SU-DHL-6 (cell line): ENCODE results near the gene GALNT10.

ENCODE experiments used
- H2AFZ ChIP-seq: fragments of 200-600 bp; sonication (generic); 2 replicates; pipeline ENCODE4 v1.6.1; 2014; ENCODE audit warnings: low read depth, mild to moderate bottlenecking, moderate library complexity, mixed read lengths, antibody characterized with exemption, low read length; ENCODE audit not compliant: severe bottlenecking
- H3F3A ChIP-seq: fragments of 200-600 bp; shearing (Covaris generic); 2 replicates; pipeline ENCODE4 v1.6.0; 2016; ENCODE audit warnings: antibody characterized with exemption, mild to moderate bottlenecking; ENCODE audit not compliant: insufficient read depth
- H3K27ac ChIP-seq: fragments of 200-600 bp; sonication (generic); 2 replicates; pipeline ENCODE4 v1.5.1; 2016; ENCODE audit warnings: low read depth, mild to moderate bottlenecking, low read length, moderate library complexity, mixed read lengths
- H3K27me3 ChIP-seq: fragments of 200-600 bp; sonication (generic), shearing (Covaris generic); 2 replicates; pipeline ENCODE4 v1.6.0; 2014; ENCODE audit warnings: mild to moderate bottlenecking, low read length
- H3K36me3 ChIP-seq: fragments of 200-600 bp; sonication (generic); 2 replicates; pipeline ENCODE4 v1.6.1; 2014; ENCODE audit warnings: mild to moderate bottlenecking, low read length, mixed read lengths
- H3K4me2 ChIP-seq: fragments of 300-600, 200-600 bp; shearing (Covaris generic), sonication (generic); 2 replicates; pipeline ENCODE4 v1.6.0; 2014; ENCODE audit warnings: low read length, low read depth, mild to moderate bottlenecking; ENCODE audit not compliant: poor library complexity, severe bottlenecking
- H3K4me3 ChIP-seq: fragments of 200-600 bp; sonication (generic); 2 replicates; pipeline ENCODE4 v1.5.1; 2014; ENCODE audit warnings: antibody characterized with exemption, low read length, mild to moderate bottlenecking, mixed read lengths; ENCODE audit not compliant: insufficient read depth, poor library complexity, severe bottlenecking
- H3K79me2 ChIP-seq: fragments of 200-600 bp; sonication (generic); 2 replicates; pipeline ENCODE4 v1.6.1; 2014; ENCODE audit warnings: mild to moderate bottlenecking, low read length, moderate library complexity; ENCODE audit not compliant: insufficient read depth
- H3K9ac ChIP-seq: fragments of 200-600 bp; sonication (generic); 2 replicates; pipeline ENCODE4 v1.7.0; 2014; ENCODE audit warnings: mild to moderate bottlenecking, low read length
- H3K9me2 ChIP-seq: fragments of 200-600 bp; sonication (generic); replicated peaks from 2 replicates; pipeline ENCODE4 v1.6.1; 2014; ENCODE audit warnings: low read length; ENCODE audit not compliant: insufficient read depth
- H3K9me3 ChIP-seq: fragments of 200-600 bp; sonication (generic); 2 replicates; pipeline ENCODE4 v1.6.1; 2014; ENCODE audit warnings: low read length, mixed read lengths; ENCODE audit not compliant: insufficient read depth
- H4K20me1 ChIP-seq: fragments of 200-600 bp; sonication (generic); 2 replicates; pipeline ENCODE4 v1.6.1; 2014; ENCODE audit warnings: low read depth, mild to moderate bottlenecking, antibody characterized with exemption, low read length, moderate library complexity, mixed read lengths
- EZH2phosphoT487 ChIP-seq: fragments of 200-600 bp; sonication (generic), shearing (Covaris generic); conservative IDR thresholded peaks from 2 replicates; pipeline ENCODE4 v1.6.1; 2018; ENCODE audit warnings: mild to moderate bottlenecking, antibody characterized with exemption, low read length, moderate library complexity, mixed read lengths
- TF ChIP-seq, protein P1 (sequence below): fragments of 200-600 bp; sonication (generic); IDR thresholded peaks from one replicate; pipeline ENCODE4 v1.5.1; 2017; ENCODE audit warnings: antibody characterized with exemption, mild to moderate bottlenecking, low read length, moderate library complexity; ENCODE audit not compliant: insufficient read depth, poor library complexity, severe bottlenecking

GALNT10 gene

DNA sequence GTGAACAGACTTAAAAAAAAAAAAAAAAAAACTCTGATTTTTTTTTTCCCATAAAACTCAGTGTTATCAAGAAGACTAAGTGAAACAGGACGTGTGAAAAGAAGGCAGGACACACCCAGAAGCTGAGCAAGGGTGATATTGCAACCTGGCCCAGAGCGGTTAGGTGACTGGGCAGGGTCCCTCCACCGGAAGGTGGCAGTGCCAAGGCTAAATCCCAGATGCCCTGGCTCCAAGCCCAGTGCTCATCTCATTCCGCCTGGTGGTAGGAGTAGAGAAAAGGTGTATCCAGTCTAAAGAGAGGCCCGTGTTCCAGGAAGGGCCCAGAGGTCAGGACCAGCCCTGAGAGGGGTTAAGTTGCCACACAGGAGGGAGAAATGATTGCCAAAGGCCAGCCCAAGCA, 203.8 kb downstream of the GALNT10 start:
- Histone ChIP-seq H3K9me3 (no peaks in the 10 kb centered on the region), H3K9me2 (no peaks in the 10 kb centered on the region), H4K20me1 (no peaks in the 10 kb centered on the region), H3K79me2 (no peaks in the 10 kb centered on the region), H3F3A (no peaks in the 10 kb centered on the region), H3K4me3 (no peak overlapping the region), H3K36me3 (no peaks in the 10 kb centered on the region), H3K4me2 (no peak overlapping the region), H3K27ac (no peak overlapping the region), H3K27me3 (no peaks in the 10 kb centered on the region), H2AFZ (no peak overlapping the region), H3K9ac (no peak overlapping the region)
- TF ChIP-seq EZH2phosphoT487: no peak
- TF ChIP-seq, protein P1, sequence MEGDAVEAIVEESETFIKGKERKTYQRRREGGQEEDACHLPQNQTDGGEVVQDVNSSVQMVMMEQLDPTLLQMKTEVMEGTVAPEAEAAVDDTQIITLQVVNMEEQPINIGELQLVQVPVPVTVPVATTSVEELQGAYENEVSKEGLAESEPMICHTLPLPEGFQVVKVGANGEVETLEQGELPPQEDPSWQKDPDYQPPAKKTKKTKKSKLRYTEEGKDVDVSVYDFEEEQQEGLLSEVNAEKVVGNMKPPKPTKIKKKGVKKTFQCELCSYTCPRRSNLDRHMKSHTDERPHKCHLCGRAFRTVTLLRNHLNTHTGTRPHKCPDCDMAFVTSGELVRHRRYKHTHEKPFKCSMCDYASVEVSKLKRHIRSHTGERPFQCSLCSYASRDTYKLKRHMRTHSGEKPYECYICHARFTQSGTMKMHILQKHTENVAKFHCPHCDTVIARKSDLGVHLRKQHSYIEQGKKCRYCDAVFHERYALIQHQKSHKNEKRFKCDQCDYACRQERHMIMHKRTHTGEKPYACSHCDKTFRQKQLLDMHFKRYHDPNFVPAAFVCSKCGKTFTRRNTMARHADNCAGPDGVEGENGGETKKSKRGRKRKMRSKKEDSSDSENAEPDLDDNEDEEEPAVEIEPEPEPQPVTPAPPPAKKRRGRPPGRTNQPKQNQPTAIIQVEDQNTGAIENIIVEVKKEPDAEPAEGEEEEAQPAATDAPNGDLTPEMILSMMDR: no peak

DNA sequence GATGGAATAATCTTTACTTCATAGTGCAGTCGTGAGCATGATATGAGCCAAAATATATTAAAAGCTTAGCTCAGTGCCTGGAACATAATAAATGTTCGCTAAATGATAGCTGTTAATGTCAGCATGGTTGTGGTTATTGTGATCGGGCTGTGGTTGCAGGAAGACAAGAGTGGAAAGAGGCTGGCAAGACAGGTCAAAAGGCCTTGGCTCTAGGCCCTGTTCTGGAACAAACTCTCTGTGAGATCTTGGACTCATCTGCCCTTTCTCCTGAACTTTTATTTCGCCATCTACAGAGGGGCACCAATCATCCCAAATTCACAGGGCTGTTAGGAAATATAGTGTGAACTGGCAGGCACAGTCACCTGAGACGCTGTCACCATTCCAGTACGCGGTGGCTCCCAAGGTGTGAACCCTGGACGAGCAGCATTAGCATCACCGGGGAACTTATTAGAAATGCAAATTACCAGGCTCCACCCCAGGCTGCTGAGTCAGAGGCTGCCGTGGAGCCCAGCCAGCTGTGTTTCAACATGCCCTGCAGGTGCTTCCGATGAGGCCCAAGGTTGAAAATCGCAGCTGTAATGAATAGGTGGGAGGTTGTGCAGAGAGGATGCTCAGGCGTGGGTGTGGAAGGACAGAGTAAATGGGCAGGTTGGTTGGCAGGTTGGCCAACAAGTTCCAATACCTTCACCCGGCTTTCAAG, 205.0 kb downstream of the GALNT10 start:
- no peak overlapping the region for H3K9ac ChIP-seq
- no peaks in the 10 kb centered on the region for H3K36me3 ChIP-seq
- H3K9me2 ChIP-seq: no peaks in the 10 kb centered on the region
- TF ChIP-seq EZH2phosphoT487: no peak
- TF ChIP-seq, protein P1: no peak
- no peak overlapping the region for H3K4me2 ChIP-seq
- no peaks in the 10 kb centered on the region for H3K9me3 ChIP-seq
- no peak overlapping the region for H2AFZ ChIP-seq
- H4K20me1 ChIP-seq: no peaks in the 10 kb centered on the region
- no peaks in the 10 kb centered on the region for H3K79me2 ChIP-seq
- no peak overlapping the region for H3K4me3 ChIP-seq
- no peaks in the 10 kb centered on the region for H3F3A ChIP-seq
- no peaks in the 10 kb centered on the region for H3K27me3 ChIP-seq
- no peak overlapping the region for H3K27ac ChIP-seq

DNA sequence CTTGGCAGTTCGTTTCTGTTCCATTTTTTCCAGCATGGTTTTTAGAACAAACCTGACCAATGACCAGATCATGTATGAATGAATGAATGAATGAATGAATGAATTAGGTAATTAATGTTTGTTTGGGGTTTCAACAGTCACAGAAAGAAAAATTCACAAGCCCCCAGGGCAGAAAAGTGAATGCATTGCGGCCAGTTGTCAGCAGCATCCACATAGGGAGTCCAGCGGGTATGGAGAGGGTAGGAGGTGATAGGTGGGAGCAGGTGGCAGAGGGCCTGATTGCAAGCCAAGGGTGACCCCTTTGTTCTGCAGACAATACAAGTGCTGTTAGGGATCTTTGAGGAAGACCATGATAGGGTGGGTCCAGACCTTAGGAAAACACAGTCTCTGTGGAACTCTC, 205.6 kb downstream of the GALNT10 start:
- Histone ChIP-seq H3K9me3 (no peaks in the 10 kb centered on the region), H4K20me1 (no peaks in the 10 kb centered on the region), H3F3A (no peaks in the 10 kb centered on the region), H3K4me3 (no peak overlapping the region), H3K27ac (no peak overlapping the region), H3K27me3 (no peaks in the 10 kb centered on the region), H3K4me2 (no peak overlapping the region), H2AFZ (no peak overlapping the region), H3K36me3 (no peaks in the 10 kb centered on the region), H3K9ac (no peak overlapping the region), H3K79me2 (no peaks in the 10 kb centered on the region), H3K9me2 (no peaks in the 10 kb centered on the region)
- TF ChIP-seq, protein P1: no peak
- TF ChIP-seq EZH2phosphoT487: no peak
